Dedifferentiated amniotic fluid mesenchymal stem cell (primary cell): Measurements from ENCODE around the gene ZNF343.

Experiments used
- DNase-seq: peaks from one replicate; pipeline ENCODE4 v3.0.0-alpha.2; 2016; ENCODE audit errors: extremely low spot score

ZNF343 gene

GRCh38 chr20:2473516-2473915 is 35.2 kb downstream of the ZNF343 start:
- DNase-seq = no peak

GRCh38 chr20:2470423-2471193 is 38.1 kb downstream of the ZNF343 start, which contains the start of gene SNRPB:
Gene SNRPB, minus strand, starts transcription at chr20:2470789. Its CDS starts 99 bp downstream, at chr20:2470690.
- DNase-seq = peak; percentile 99

- DNase-seq = peak; percentile 39
Measured at GRCh38 chr20:2469991-2470422, 38.7 kb downstream of the ZNF343 start.

- no peak for DNase-seq
Measured at GRCh38 chr20:2468581-2469407, 39.9 kb downstream of the ZNF343 start.

- DNase-seq = no peak
Measured at GRCh38 chr20:2467412-2467811, 41.3 kb downstream of the ZNF343 start.

GRCh38 chr20:2465100-2465499 is 43.6 kb downstream of the ZNF343 start:
- no peak for DNase-seq

- no peak for DNase-seq
Measured at GRCh38 chr20:2463616-2464365, 44.9 kb downstream of the ZNF343 start.

GRCh38 chr20:2462484-2462883 is 46.2 kb downstream of the ZNF343 start:
- no peak for DNase-seq

- no peak for DNase-seq
Measured at GRCh38 chr20:2460752-2461424, 47.8 kb downstream of the ZNF343 start.

GRCh38 chr20:2459981-2460751 is 48.5 kb downstream of the ZNF343 start:
- no peak for DNase-seq

- no peak for DNase-seq
Measured at GRCh38 chr20:2458919-2459499, 49.7 kb downstream of the ZNF343 start.

- no peak for DNase-seq
Measured at GRCh38 chr20:2455771-2456497, 52.8 kb downstream of the ZNF343 start.

GRCh38 chr20:2453792-2454191 is 54.9 kb downstream of the ZNF343 start:
- DNase-seq = no peak

GRCh38 chr20:2451939-2452732 is 56.6 kb downstream of the ZNF343 start:
- peak; percentile 78 for DNase-seq

- no peak for DNase-seq
Measured at GRCh38 chr20:2451422-2451821, 57.3 kb downstream of the ZNF343 start.

- no peak for DNase-seq
Measured at GRCh38 chr20:2449386-2449785, 59.3 kb downstream of the ZNF343 start.

GRCh38 chr20:2446845-2447244 is 61.9 kb downstream of the ZNF343 start:
- DNase-seq = no peak
